C4-2B (cell line): ENCODE results near the gene CMBL.

Source experiments
- CTCF ChIP-seq: fragments of 450-650 bp; conservative IDR thresholded peaks from 2 replicates; pipeline ENCODE4 v1.5.1; 2017; ENCODE audit warnings: mild to moderate bottlenecking
- ZFX ChIP-seq: fragments of 450-650 bp; IDR thresholded peaks from 2 replicates; pipeline ENCODE4 v1.6.1; 2017

- no peak for TF ChIP-seq CTCF
- TF ChIP-seq ZFX: no peak
Observed at GRCh38 chr5:10348258-10348657, 40.6 kb upstream of the CMBL start.
